D721Med (cell line): ENCODE results near the gene TP53INP2.

ENCODE experiments used
- DNase-seq: peaks from one replicate; pipeline ENCODE4 v3.0.0; 2011; ENCODE audit warnings: low spot score; ENCODE audit not compliant: insufficient read length
- FAIRE-seq: peaks from 2 replicates; lab custom pipeline; 2011; peaks lifted over from hg19 to GRCh38; lab: Jason Lieb, UNC
- TF ChIP-seq, protein P1 (sequence below): IDR thresholded peaks from 2 replicates; pipeline ENCODE4 v1.5.1; 2012; ENCODE audit warnings: mild to moderate bottlenecking, control low read depth; ENCODE audit not compliant: insufficient read depth; ENCODE audit errors: missing control alignments

The TP53INP2 gene

DNA sequence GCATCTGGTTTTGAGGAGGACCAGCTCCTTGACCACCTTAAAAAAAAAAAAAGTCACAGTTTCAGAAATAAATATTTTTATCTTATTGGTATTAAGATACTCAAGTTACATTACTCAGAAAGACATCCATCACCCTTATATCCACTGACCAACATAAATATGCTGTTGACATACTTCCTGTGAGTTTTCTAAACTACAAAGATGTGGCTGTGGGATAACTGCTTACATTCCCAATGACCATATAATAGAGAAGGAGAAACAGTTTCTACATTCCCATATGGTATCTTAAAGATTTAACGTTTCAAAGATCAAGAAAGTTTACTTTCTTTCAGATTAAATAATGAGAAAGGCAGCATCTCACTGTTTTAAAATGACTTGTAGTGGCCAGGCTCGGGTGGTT is 46.3 kb downstream of the TP53INP2 start:
- DNase-seq, result no peak
- TF ChIP-seq, protein P1, sequence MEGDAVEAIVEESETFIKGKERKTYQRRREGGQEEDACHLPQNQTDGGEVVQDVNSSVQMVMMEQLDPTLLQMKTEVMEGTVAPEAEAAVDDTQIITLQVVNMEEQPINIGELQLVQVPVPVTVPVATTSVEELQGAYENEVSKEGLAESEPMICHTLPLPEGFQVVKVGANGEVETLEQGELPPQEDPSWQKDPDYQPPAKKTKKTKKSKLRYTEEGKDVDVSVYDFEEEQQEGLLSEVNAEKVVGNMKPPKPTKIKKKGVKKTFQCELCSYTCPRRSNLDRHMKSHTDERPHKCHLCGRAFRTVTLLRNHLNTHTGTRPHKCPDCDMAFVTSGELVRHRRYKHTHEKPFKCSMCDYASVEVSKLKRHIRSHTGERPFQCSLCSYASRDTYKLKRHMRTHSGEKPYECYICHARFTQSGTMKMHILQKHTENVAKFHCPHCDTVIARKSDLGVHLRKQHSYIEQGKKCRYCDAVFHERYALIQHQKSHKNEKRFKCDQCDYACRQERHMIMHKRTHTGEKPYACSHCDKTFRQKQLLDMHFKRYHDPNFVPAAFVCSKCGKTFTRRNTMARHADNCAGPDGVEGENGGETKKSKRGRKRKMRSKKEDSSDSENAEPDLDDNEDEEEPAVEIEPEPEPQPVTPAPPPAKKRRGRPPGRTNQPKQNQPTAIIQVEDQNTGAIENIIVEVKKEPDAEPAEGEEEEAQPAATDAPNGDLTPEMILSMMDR, result no peak
- no peak for FAIRE-seq

DNA sequence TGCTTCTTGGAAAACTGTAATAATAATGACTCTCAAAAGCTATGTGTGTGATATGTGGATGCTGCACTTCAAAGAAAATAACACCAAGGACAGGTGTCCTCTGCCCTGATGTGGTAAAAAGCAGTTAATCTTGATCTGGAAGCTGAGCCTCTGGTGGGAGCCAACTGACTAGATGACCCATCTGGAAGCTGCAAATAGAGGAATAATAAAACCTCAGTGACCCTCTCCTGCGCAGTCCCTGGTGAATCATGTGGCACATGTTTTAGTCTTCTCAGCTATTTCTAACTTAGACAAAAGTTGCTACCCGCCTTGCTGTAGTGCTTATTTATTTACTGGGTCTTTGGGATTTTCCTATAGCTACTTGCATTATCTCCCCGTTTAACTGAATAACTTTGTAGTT is 47.3 kb downstream of the TP53INP2 start:
- TF ChIP-seq, protein P1, result no peak
- DNase-seq (no peak), FAIRE-seq (no peak)

DNA sequence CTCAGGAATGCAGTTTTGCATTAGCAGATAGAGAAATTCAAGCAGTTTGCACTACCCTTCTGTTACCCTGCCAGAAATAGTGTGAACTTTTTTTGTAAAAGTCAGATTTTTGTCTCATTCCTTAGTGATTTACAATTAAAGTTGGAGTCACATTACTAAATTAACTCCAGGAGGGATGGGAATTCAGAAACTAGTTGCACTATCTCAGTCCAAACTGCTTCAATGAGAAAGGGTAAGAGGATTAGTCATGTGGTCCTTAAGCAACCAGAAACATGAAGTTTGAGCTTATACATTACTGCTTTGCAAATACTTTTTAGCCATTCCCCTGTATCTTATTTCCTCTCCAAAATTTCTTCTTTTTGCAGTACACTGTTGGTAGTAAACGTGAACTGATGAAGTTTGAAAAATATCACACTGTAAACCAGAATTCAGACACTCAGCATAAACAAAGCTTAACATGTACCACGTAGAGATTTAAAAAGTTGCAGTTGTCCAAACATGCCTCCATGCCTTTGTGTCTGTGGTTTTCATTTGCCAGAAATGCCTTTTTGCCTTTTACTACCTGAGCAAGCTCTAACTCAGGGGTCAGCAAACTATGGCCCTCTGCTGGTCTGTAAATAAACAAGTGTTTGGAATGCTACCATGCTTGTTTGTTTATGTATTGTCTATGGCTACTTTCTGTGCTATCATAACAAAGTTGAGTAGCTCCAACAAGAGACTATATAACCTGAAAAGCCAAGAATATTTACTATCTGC is 49.7 kb downstream of the TP53INP2 start:
- TF ChIP-seq, protein P1, result no peak
- DNase-seq (no peak), FAIRE-seq (no peak)

DNA sequence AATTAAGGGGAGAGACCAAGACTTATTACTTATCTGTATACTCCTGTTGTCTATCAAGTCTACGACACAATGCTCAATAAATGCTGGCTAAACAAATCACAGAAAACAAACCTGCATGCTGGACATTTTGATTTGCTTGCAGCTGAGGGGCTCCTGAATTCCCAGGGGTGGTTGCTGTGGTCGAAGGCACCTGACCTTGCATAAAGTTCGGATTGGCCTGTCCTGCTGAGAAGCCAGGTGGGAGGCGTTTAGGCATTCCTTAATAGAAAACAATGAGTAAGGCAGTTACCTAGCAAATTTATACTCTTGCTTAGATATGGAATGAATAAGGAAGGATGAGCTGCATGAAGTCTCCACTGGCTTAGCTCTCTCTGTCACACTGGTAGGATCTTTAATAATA is 50.5 kb downstream of the TP53INP2 start:
- no peak for FAIRE-seq
- TF ChIP-seq, protein P1, result no peak

DNA sequence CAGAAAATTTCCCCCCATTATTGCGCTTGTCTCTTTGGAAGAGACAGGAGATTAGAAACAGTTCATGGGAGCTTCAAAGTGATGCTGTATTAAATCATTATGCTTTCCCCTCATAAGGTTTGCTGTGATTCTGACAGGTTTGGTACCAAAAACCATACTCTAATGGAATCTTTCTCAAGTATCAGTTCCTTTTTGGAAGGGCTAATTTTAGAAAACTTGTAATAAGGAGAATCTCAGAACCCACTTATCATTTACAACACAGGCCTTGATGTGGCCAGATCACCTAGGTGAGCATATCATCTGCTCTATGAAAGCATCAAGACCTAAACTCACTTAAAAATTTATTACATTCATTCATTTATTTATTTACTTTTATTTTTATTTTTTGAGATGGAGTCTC is 51.2 kb downstream of the TP53INP2 start:
- DNase-seq (no peak), FAIRE-seq (no peak)
- TF ChIP-seq, protein P1, result no peak

More for the DNA sequence above, 50.5 kb downstream of the TP53INP2 start:
- DNase-seq, result no peak

DNA sequence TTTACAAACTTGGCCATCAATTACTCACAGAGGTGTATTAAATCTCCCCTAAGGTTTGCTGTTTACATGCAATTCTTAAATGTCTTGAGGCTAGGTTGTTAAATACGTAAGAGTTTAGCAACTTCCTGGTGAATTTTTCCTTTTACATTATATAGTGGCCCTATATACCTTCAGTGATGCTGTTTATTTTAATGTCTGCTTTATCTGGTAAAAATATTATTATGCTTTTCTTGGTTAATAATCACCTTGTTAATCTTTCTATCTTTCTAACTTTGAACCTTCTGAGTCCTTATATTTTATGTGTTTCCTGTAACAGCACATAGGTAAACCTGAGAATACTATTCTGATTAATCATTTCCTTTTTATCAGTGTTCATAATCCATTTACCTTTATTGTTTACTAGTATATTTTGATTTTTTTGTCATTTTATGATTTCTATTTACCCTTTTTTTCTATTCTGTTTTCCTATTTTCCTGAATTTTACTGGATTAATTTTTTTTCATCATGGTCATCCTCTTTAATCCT is 57.9 kb downstream of the TP53INP2 start:
- TF ChIP-seq, protein P1, result no peak
- DNase-seq, result no peak
- no peak for FAIRE-seq
